OCI-LY3 (cell line): ENCODE results near the gene DGKB.

Experiments used
- EZH2phosphoT487 ChIP-seq: fragments of 200-600 bp; shearing (Covaris generic); IDR thresholded peaks from 2 replicates; pipeline ENCODE4 v1.6.1; 2018; ENCODE audit warnings: antibody characterized with exemption, mixed run types, low read depth
- TF ChIP-seq, protein P1 (sequence below): fragments of 200-600, 300-600 bp; sonication (generic); IDR thresholded peaks from 2 replicates; pipeline ENCODE4 v1.5.1; 2014; ENCODE audit warnings: antibody characterized with exemption, low read length, low read depth

- TF ChIP-seq, protein P1, sequence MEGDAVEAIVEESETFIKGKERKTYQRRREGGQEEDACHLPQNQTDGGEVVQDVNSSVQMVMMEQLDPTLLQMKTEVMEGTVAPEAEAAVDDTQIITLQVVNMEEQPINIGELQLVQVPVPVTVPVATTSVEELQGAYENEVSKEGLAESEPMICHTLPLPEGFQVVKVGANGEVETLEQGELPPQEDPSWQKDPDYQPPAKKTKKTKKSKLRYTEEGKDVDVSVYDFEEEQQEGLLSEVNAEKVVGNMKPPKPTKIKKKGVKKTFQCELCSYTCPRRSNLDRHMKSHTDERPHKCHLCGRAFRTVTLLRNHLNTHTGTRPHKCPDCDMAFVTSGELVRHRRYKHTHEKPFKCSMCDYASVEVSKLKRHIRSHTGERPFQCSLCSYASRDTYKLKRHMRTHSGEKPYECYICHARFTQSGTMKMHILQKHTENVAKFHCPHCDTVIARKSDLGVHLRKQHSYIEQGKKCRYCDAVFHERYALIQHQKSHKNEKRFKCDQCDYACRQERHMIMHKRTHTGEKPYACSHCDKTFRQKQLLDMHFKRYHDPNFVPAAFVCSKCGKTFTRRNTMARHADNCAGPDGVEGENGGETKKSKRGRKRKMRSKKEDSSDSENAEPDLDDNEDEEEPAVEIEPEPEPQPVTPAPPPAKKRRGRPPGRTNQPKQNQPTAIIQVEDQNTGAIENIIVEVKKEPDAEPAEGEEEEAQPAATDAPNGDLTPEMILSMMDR = no peak
- no peak for TF ChIP-seq EZH2phosphoT487
These were observed 154.8 kb downstream of the DGKB start for GRCh38 chr7:14747701-14748100.
